Measurements from ENCODE around the gene ARVCF.
A peak's percentile ranks its signal among the peaks of the same experiment; 100 is the strongest.
"Not testable (repeated sequence)": the region's sequence is repeated elsewhere in the genome, so short reads cannot be mapped to it uniquely, and the experiment has no call there.

Gene ARVCF

GRCh38 chr22:19959043-19959586, 57.5 kb downstream of the ARVCF start:
- DNase-seq = no peak

DNA sequence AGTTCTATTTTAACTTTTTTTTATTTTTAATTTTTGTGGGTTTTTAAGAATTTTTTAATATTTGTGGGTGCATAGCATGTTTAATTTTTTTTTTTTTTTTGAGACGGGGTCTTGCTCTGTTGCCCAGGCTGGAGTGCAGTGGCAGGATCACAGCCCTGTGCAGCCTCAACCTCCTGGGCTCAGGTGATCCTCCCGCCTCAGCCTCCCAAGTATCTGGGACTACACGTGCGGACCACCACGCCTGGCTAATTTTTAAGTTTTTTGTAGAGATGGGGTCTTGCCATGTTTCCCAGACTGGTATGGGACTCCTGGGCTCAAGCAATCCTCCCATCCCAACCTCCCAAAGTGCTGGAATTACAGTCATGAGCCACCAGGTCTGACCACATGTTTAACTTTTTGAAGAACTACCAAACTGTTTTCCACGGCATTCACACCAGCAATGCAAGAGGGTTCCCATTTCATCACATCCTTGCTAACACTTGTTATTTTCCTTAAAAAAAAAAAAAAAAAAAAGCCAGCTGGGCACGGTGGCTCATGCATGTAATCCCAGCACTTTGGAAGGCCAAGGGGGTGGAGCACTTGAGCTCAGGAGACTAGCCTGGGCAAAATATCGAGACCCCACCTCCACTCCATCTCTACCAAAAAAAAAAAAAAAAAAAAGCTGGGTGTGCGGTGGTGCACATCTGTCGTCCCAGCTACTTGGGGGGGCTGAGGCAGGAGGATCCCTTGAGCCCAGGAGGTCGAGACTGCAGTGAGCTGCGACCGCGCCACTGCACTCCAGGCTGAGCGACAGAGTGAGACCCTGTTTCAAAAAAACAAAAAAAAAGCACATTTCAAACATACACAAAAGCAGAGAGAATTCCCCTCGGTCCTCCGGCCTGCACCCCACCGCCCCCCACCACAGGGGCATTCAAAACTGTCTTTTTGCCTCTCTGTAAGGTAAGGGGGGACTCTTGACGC, 58.3 kb downstream of the ARVCF start:
- no peak for DNase-seq

- no peak for DNase-seq
Observed at GRCh38 chr22:19957445-19957844, 59.2 kb downstream of the ARVCF start.

DNA sequence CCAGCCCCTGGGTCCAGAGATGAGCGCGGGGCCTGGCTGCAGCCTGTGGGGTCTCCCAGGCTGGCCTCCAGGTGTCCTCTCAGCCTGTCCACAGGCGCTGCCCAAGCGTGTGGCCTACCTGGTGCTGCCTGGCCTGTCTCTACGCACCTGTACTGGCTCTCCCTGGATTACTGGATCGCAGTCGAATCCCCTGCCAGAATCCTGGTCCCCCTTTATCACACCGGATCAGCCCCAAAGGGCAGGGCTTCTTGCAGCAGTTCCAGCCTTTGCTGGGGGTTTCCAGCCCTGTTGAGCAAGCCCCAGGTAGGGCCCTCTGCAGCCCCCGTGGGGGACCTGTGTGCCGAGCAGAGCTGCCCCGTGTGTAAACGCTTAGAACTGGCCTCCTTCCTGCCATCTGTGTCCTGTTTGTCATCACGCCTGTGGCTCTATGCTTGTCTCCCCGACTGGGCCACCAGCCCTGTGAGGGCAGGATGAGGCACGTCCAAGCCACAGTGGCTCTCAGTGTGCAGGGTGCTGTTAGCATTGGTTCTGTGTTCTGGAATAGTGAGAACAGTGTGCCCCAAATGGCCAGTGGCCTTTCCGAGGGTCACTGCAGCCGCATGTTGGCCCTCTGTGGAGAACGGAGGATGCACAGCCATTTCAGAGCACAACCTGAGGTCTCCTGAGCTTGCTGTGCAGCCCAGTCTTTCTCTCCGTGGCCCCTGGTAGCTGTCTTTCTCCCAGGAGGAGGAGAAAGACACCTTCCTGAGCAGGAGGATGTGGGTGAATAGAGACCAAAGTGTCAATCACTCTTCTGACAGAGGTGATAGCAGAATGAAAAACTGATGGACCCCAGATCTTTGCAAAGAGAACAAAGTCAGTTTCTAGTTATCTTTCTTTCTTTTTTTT, 61.1 kb downstream of the ARVCF start:
- no peak for DNase-seq

DNA sequence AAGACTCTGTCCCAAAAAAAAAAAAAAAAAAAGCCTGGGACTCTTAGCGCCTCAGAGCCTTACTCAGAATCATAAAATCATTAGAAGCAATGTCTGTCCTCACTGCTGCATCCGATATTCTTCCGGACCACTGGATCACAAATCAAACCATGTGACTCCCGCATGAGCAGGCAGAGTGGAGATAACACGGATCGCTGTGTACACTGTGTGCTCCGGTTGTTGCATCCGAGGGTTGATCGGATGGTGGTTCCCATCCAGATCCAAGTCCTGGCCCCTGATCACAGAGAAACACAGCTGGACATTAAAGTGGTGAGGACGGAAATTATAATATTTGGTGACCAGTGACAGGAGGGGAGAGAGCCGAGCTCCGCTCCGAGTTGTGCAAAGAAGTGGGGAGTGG, 65.3 kb downstream of the ARVCF start:
- DNase-seq = no peak

DNA sequence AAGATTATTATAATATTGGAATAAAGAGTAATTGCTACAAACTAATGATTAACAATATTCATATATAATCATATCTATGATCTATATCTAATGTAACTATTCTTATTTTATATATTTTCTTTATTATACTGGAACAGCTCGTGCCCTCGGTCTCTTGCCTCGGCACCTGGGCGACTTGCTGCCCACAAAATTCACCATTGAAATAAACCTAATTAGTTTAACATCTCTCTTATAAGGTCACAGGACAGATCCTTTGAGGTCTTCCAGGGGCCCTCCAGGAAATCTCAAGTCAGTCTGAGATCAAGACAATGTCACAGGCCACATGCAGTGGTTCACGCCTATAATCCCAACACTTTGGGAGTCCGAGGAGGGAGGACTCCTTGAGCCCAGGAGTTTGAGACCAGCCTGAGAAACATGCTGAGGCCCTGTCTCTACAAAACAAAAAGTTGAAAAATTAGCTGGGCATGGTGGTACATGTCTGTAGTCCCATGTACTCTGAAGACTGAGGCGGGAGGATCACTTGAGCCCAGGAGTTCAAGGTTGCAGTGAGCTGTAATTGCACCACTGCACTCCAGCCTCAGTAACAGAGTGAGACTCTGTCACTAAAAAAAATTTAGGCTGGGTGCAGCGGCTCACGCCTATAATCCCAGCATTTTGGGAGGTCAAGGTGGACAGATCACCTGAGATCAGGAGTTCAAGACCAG, 68.4 kb downstream of the ARVCF start:
- DNase-seq = no peak

- DNase-seq = no peak
Observed at GRCh38 chr22:19943082-19944026, 73.3 kb downstream of the ARVCF start.

DNA sequence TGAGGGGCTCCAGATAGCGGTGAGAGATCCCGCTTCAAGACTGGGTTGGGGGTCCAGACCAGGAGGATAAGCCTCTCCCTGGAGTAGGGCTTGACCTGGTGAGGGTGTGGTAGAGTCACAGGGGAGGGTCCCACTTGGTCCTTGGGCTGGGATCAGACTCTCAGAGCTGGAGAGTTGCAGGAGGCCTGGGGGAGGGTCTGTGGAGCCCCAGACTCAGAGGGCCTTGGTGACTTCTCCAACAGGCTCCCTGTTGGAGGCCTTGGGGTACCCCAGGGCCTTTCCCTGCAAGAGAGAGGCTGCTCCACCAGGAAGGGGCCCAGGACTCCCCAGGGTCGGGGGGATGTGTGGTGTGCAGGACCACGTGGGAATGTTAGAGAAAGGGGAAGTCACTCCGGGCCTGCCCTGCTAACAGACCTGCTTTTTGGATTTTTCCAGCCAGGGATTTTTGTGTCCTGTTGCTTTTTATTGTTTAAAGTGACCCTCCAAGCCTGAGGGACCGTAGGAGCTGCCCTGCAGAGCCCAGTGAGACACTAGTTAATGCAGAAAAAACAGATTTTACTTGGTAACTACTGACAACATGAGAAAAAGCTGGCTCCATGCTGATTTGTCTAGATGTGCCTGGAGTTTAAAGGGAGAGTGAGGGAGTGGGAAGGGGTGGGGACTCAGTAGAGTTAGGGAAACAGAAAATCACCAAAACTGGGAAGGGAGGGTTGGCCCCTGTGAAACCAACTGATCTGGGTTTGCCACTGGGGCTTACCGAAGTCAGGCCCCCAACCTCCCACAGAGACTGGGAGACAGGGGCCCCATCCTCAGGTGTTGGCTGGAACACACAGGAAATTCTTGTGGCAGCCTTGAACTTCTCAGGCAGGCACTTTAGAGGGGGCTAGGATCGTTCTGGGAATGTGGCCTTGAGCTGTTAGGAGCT, 74.2 kb downstream of the ARVCF start:
- no peak for DNase-seq

- DNase-seq = no peak
Observed at GRCh38 chr22:19941365-19942082, 75.1 kb downstream of the ARVCF start, which contains the start of the genes COMT and TXNRD2. Gene COMT (plus strand): TSS chr22:19941772. CDS start chr22:19962527, 20,755 bp downstream. Gene TXNRD2 (minus strand): TSS chr22:19941818. CDS start chr22:19941803, 15 bp downstream.

DNA sequence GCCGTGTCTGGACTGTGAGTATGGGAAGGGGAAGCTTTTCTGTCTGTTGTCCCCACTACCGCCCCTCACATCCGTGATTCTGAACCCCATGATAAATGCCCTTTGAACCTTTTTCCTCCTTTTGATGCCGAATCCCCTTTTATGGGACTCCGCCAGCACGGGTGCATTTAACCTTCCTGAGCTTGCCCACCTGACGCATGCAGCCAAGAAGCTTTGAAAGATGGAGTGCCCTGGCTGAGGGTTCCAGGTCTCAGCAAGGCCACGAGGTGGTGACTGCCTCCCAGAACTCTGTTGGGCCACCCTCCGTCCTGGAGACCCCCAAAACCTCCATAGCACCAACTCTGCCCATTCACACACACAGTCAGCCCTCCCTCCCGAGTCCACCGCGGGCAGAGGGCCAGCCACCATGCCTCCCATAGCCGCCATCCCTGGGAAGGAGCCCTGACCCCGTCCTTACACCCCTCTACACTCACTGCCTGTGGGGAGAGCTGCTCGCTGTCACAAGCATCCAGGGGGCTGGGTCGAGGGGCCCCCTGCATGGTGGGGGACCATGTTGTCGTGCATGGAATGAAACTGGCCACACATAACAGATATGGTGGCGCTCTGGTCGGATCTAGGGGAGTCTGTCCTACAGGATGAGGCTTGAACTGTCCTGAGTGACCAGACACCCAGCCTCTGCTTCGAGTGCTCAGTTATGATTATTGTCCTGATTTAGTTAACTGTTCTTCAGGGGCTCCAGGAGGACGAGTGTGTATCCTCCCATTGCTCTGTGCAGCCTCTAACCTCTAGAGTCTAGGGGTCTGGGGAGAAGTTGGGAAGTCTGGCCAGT, 75.9 kb downstream of the ARVCF start:
- DNase-seq = no peak

DNA sequence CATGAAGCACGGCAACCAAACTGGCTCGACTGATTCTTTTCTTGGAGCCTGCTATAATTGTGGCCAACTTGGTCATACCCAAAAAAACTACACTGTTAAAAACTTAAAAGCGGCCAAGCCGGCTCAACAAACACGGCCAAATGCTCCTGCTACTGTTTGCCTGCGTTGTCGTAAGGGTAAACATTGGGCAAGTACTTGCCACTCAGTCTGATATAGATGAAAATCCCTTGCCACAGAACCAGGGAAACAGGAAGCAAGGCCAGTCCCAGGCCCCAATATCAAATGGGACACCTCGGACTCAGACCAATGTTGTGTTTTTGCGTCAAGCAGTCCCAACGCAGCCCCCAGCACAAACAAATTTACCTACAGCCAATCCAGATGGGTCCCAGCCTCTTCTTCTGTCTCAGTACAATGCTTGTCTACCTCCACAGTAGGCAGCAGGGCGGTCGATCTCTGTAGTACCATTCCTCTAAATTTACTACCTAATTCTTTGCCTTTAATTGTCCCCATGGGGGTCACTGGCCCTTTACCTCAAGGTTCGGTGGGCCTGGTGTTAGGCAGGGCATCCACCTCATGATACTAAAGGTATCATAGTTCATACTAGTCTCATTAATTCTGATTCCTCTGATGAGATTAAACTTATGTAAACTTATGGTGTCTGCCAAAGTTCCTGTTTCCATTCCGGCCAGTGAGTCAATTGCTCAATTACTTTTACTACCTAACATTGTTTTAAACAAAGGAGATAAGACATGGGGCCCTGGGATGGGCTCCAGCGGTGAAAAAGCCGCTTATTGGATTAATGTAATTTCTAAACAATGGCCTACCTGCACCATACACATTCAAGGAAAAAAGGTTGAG, 78.8 kb downstream of the ARVCF start:
- no peak for DNase-seq

DNA sequence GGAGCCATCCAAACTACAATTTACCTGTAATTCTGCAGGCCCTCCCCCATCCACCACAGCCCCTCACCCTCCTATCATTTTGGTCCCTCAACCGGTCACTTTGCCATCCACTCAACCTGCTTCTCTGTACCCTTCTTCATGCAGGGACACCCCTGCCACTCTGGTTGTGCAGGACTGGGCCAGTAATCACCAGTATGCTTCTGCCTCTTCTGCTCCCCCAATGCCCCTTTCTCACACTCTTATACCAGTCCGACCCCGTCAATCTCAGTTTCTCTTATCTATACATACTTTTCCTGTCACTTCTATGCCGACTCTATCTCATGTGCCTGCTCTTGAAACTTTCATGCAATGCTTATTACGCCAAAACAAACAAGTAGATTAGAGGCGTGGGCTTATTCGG, 80.1 kb downstream of the ARVCF start:
- DNase-seq = no peak

DNA sequence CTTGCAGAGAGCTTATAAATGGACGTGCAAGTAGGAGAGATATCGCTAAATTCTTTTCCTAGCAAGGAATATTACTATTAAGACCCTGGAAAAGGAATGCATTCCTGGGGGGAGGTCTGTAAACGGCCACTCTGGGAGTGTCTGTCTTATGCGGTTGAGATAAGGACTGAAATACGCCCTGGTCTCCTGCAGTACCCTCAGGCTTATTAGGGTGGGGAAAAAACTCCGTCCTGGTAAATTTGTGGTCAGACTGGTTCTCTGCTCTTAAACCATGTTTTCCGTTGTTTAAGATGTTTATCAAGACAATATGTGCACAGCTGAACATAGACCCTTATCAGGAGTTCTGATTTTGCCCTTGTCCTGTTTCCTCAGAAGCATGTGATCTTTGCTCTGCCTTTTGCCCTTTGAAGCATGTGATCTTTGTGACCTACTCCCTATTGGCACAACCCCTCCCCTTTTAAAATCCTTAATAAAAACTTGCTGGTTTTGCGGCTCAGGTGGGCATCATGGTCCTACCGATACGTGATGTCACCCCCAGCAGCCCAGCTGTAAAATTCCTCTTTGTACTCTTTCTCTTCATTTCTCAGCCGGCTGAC, 81.4 kb downstream of the ARVCF start:
- not testable (repeated sequence) for DNase-seq

GRCh38 chr22:19933341-19934241, 83.0 kb downstream of the ARVCF start:
- peak; percentile 75 for DNase-seq

- peak; percentile 77 for DNase-seq
Observed at GRCh38 chr22:19932367-19933206, 84.0 kb downstream of the ARVCF start.
